Astrocyte of the cerebellum (primary cell): Measurements from ENCODE around the gene RUFY1.
"Not testable (repeated sequence)": the region's sequence is repeated elsewhere in the genome, so short reads cannot be mapped to it uniquely, and the experiment has no call there.

Source experiments
- DNase-seq: peaks from one replicate; pipeline ENCODE4 v3.0.0-alpha.2; 2011; ENCODE audit warnings: low read depth
- H3K4me3 ChIP-seq: 2 replicates; pipeline ENCODE4 v1.5.1; 2011; ENCODE audit warnings: mild to moderate bottlenecking, low read depth, low read length, moderate library complexity
- CTCF ChIP-seq: IDR thresholded peaks from 2 replicates; pipeline ENCODE4 v1.5.1; 2012; ENCODE audit warnings: low read length, low read depth, moderate library complexity, mild to moderate bottlenecking; ENCODE audit errors: missing control alignments
- in situ Hi-C: cut with HindIII; loops from 2 replicates; pipeline ENCODE4 v1.10.0; 2017; ENCODE audit warnings: low sequenced_read_pairs

The RUFY1 gene

GRCh38 chr5:179620703-179621350 lies 70.5 kb downstream of the RUFY1 start:
- in situ Hi-C loops, result no loop called here
- H3K4me3 ChIP-seq, result peak overlapping the region; percentile 87
- DNase-seq, result no peak
- no peak for TF ChIP-seq CTCF

- no peak for DNase-seq
- in situ Hi-C loops, result no loop called here
- H3K4me3 ChIP-seq, result peak overlapping the region; percentile 87
- TF ChIP-seq CTCF, result no peak
Observed at GRCh38 chr5:179621551-179622214, 71.3 kb downstream of the RUFY1 start.

GRCh38 chr5:179623003-179623905 lies 72.9 kb downstream of the RUFY1 start, which contains the start of gene HNRNPH1:
HNRNPH1 (minus strand) TSS chr5:179623671; CDS start chr5:179623133, 538 bp downstream.
- DNase-seq, result peak; percentile 97
- peak within 1 kb of the TSS; percentile 87 for H3K4me3 ChIP-seq
- in situ Hi-C loops, result no loop called here
- TF ChIP-seq CTCF, result no peak

- peak; percentile 84 for DNase-seq
- TF ChIP-seq CTCF, result no peak
- H3K4me3 ChIP-seq, result peak overlapping the region; percentile 87
- in situ Hi-C loops, result no loop called here
Observed at GRCh38 chr5:179623906-179624741, 73.8 kb downstream of the RUFY1 start.

- H3K4me3 ChIP-seq, result no peak overlapping the region
- no peak for DNase-seq
- in situ Hi-C loops, result no loop called here
- no peak for TF ChIP-seq CTCF
Observed at GRCh38 chr5:179624841-179625271, 74.5 kb downstream of the RUFY1 start.

- in situ Hi-C loops, DNase-seq: not testable (repeated sequence)
- H3K4me3 ChIP-seq, result peak overlapping the region; percentile 24
Observed at GRCh38 chr5:179633501-179634369, 83.4 kb downstream of the RUFY1 start.

- H3K4me3 ChIP-seq, in situ Hi-C loops, DNase-seq: not testable (repeated sequence)
Observed at GRCh38 chr5:179634370-179635172, 84.2 kb downstream of the RUFY1 start.

- H3K4me3 ChIP-seq, in situ Hi-C loops, DNase-seq: not testable (repeated sequence)
Observed at GRCh38 chr5:179639296-179639695, 88.9 kb downstream of the RUFY1 start.
